HepG2 (cell line): ENCODE measurements around the gene ZFP92. TPM values are rescaled to one million over a fixed set of nuclear protein-coding genes. Genes with fewer than 3 reads are reported as not detected.

Experiments used
- ATAC-seq: fragments of 200-7000 bp; cut with Tn5 transposase; 3 replicates; pipeline ENCODE4 v1.9.1; 2020; ENCODE audit warnings: mild to moderate bottlenecking, moderate library complexity
- BruUV-seq: library from RNA; stranded (reverse); fragments of 400-500 nt; replicated peaks from 2 replicates; lab custom pipeline; 2021; lab: Mats Ljungman, UMichigan
- CTCF ChIA-PET: fragments of 300-600 bp; formaldehyde crosslinking; extraction: SDS; loops from one replicate; lab custom pipeline; 2021; ENCODE audit warnings: low total read pairs, inconsistent platforms, low intra/inter-chr PET ratio; lab: Yijun Ruan, JAX
- POLR2A ChIA-PET: fragments of 350-600 bp; sonication (Branson Sonifier 250); formaldehyde crosslinking; loops from one replicate; lab custom pipeline; 2020; ENCODE audit warnings: antibody characterized with exemption, inconsistent platforms; lab: Yijun Ruan, JAX
- DNase-seq: peaks from one replicate; pipeline ENCODE4 v3.0.0-alpha.2; 2015; ENCODE audit warnings: low spot score
- FAIRE-seq: peaks from 3 replicates; lab custom pipeline; 2011; peaks lifted over from hg19 to GRCh38; lab: Jason Lieb, UNC
- H2AFZ ChIP-seq: one replicate; pipeline ENCODE4 v1.6.1; 2011; ENCODE audit warnings: low read length, inconsistent platforms
- H3K27ac ChIP-seq: fragments of 300-600 bp; 3 replicates; pipeline ENCODE4 v1.8.0; 2011; ENCODE audit warnings: mixed run types, mild to moderate bottlenecking, mixed read lengths, low read length, inconsistent platforms; ENCODE audit not compliant: insufficient read depth; ENCODE audit errors: extremely low read length
- H3K27me3 ChIP-seq, 2 experiments: fragments of 200-600 bp in 1 of 2; 2 replicates in 1 of 2; 3 replicates in 1 of 2; pipeline versions ENCODE4 v1.6.0 to v1.8.0; 2011; ENCODE audit warnings: low read length in 2 of 2, mild to moderate bottlenecking in 2 of 2, moderate library complexity in 2 of 2, inconsistent platforms in 1 of 2; ENCODE audit not compliant: insufficient read depth in 2 of 2, control insufficient read depth in 1 of 2
- H3K36me3 ChIP-seq, 2 experiments: fragments of 200-600 bp in 1 of 2; replicated peaks in 1 of 2; 2 replicates in 1 of 2; 3 replicates in 1 of 2; pipeline versions ENCODE4 v1.5.1 to v1.8.0; 2011; ENCODE audit warnings: low read length in 2 of 2, inconsistent platforms in 1 of 2; ENCODE audit not compliant: insufficient read depth in 2 of 2, control insufficient read depth in 1 of 2
- H3K4me1 ChIP-seq: 2 replicates; pipeline ENCODE4 v1.5.1; 2012; ENCODE audit warnings: low read length, inconsistent platforms; ENCODE audit not compliant: insufficient read depth
- H3K4me2 ChIP-seq: 2 replicates; pipeline ENCODE4 v1.6.0; 2011; ENCODE audit warnings: low read depth, low read length, inconsistent platforms
- H3K4me3 ChIP-seq, 3 experiments: fragments of 200-600 bp in 1 of 3; sonication (generic), shearing (Covaris generic) in 1 of 3; replicated peaks in 1 of 3; 2 replicates each; pipeline ENCODE4 v1.5.1; 2011 to 2016; ENCODE audit warnings: low read length in 3 of 3, inconsistent platforms in 2 of 3, low read depth in 2 of 3, mild to moderate bottlenecking in 2 of 3, control low read depth in 1 of 3, mixed read lengths in 1 of 3; ENCODE audit not compliant: insufficient read depth in 1 of 3
- H3K79me2 ChIP-seq: one replicate; pipeline ENCODE4 v1.6.1; 2011; ENCODE audit warnings: low read length, inconsistent platforms; ENCODE audit not compliant: insufficient read depth
- H3K9ac ChIP-seq: 2 replicates; pipeline ENCODE4 v1.6.0; 2011; ENCODE audit warnings: mild to moderate bottlenecking, low read depth, low read length, inconsistent platforms; ENCODE audit not compliant: insufficient read depth
- H3K9me3 ChIP-seq: 2 replicates; pipeline ENCODE4 v1.5.1; 2012; ENCODE audit warnings: mild to moderate bottlenecking, low read length
- H4K20me1 ChIP-seq: 2 replicates; pipeline ENCODE4 v1.6.0; 2011; ENCODE audit warnings: inconsistent platforms, mild to moderate bottlenecking, low read length, moderate library complexity; ENCODE audit not compliant: insufficient read depth
- GTF3A ChIP-seq: sonication (generic); formaldehyde crosslinking; conservative IDR thresholded peaks from 2 replicates; pipeline ENCODE4 v1.4.0; 2020; ENCODE audit warnings: mild to moderate bottlenecking, missing genetic modification reagents
- NR2C2 ChIP-seq: sonication (generic); formaldehyde crosslinking; IDR thresholded peaks from 2 replicates; pipeline ENCODE4 v1.4.0; 2020; ENCODE audit warnings: missing genetic modification reagents, mild to moderate bottlenecking, moderate library complexity, borderline replicate concordance
- PRMT3 ChIP-seq: sonication (generic); formaldehyde crosslinking; IDR thresholded peaks from 2 replicates; pipeline ENCODE4 v1.8.1; 2022; ENCODE audit warnings: low read depth, mild to moderate bottlenecking, moderate library complexity, missing genetic modification reagents, borderline replicate concordance
- SRY ChIP-seq: sonication (generic); formaldehyde crosslinking; IDR thresholded peaks from 2 replicates; pipeline ENCODE4 v1.8.0; 2022; ENCODE audit warnings: mild to moderate bottlenecking, missing genetic modification reagents
- ZNF136 ChIP-seq: sonication (generic); formaldehyde crosslinking; IDR thresholded peaks from 2 replicates; pipeline ENCODE4 v1.8.1; 2022; ENCODE audit warnings: low read depth, mild to moderate bottlenecking, moderate library complexity, missing genetic modification reagents
- ZNF20 ChIP-seq: sonication (generic); formaldehyde crosslinking; IDR thresholded peaks from 2 replicates; pipeline ENCODE4 v1.4.0; 2020; ENCODE audit warnings: mild to moderate bottlenecking, moderate library complexity, missing genetic modification reagents
- ZNF281 ChIP-seq: sonication (generic); formaldehyde crosslinking; IDR thresholded peaks from 2 replicates; pipeline ENCODE4 v1.4.0; 2020; ENCODE audit warnings: missing genetic modification reagents, borderline replicate concordance
- ZNF34 ChIP-seq: sonication (generic); formaldehyde crosslinking; IDR thresholded peaks from 2 replicates; pipeline ENCODE4 v1.4.0; 2020; ENCODE audit warnings: mild to moderate bottlenecking, missing genetic modification reagents, borderline replicate concordance
- ZNF512B ChIP-seq: sonication (generic); formaldehyde crosslinking; IDR thresholded peaks from 2 replicates; pipeline ENCODE4 v1.5.1; 2020; ENCODE audit warnings: missing genetic modification reagents, mild to moderate bottlenecking, borderline replicate concordance
- ZNF850 ChIP-seq: sonication (generic); formaldehyde crosslinking; conservative IDR thresholded peaks from 2 replicates; pipeline ENCODE4 v1.9.0; 2021; ENCODE audit warnings: mild to moderate bottlenecking, missing genetic modification reagents
- ZZZ3 ChIP-seq: sonication (generic); formaldehyde crosslinking; IDR thresholded peaks from 2 replicates; pipeline ENCODE4 v1.4.0; 2020; ENCODE audit warnings: missing genetic modification reagents, mild to moderate bottlenecking, borderline replicate concordance
- WGBS: methylation state at CpG from one replicate; pipeline ENCODE4 v1.1.6; 2017; ENCODE audit warnings: low lambda C conversion rate; 5-methylcytosine and 5-hydroxymethylcytosine counted together
- in situ Hi-C: cut with HindIII; loops from 2 replicates; pipeline ENCODE4 v1.10.0; 2017; ENCODE audit warnings: low pct_unique_long_range_greater_than_20kb; ENCODE audit not compliant: extremely low pct_ligation_motif_present
- intact Hi-C: fragments of 100-400 bp; cut with micrococcal nuclease; formaldehyde crosslinking; loops from one replicate; pipeline ENCODE4 v1.10.0; 2022; ENCODE audit not compliant: unreplicated experiment
- polyA plus RNA-seq, 8 experiments: library from polyadenylated mRNA; depleted of rRNA in 3 of 8; stranded (reverse) in 7 of 8; unstranded in 1 of 8; fragments of >200 nt; fragmentation: Illumina TruSeq in 4 of 8; extraction: Trizol in 4 of 8; gene quantifications; 2 replicates each; pipeline versions ENCODE4 v1.2.1 to v1.2.3, GENCODE V29; 2011 to 2016; ENCODE audit warnings: low read depth in 4 of 8, missing spikeins in 1 of 8, mixed read lengths in 1 of 8; ENCODE audit not compliant: insufficient read depth in 1 of 8
- total RNA-seq, 5 experiments: library from RNA; depleted of rRNA; stranded (reverse); fragments of >200 nt; fragmentation: Illumina TruSeq; extraction: Trizol; gene quantifications; 2 replicates each; pipeline ENCODE4 v1.2.3, GENCODE V29; 2016; ENCODE audit warnings: low read depth in 1 of 5

ZFP92 gene
- total and polyA plus RNA-seq, 2 of the 13 experiments (the other 11 are each of a cell fraction or from before 2014, with no cell fraction given), result 0.02 TPM; not detected in 1

DNA sequence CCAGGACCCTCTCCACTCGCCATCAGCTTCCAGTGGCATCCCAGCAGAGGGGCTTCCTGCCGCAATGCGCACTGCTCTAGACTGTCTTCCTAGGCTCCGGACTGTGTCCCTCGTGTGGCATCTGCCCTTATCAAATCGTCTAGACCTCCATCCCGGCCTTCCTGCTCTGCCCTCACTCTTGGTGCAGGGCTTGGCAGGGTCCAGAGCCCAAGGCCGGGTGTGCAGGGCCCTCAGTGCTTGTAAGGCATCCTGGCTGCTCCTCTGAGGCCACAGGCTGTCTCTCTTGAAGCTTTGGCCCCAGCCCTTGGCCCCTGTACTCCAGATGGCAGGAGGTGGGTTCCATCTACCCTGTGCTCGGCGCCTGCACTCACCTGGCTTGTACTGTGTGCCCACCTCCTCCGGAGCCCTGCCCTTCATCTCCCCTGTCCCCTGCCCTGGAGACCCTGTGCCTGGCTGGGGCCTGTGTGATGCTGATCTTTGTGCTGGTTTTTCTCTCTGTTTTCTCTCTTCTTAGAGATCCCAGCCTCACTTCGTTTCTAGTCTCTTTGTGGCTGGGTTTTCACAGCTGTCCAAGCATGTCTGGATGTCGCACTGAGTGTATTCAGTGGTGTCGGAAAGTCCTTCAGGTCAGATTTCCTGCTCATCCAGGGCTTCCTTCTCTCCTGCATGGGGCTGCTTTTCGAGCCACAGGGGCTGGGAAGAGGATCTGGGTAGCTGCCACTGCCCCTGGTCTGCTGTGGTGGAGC is 38.3 kb downstream of the ZFP92 start (continued):
- TF ChIP-seq ZNF512B (CRISPR knock-in tag) (no peak), ZNF34 (no peak), SRY (CRISPR knock-in tag) (no peak), NR2C2 (CRISPR knock-in tag) (no peak), PRMT3 (CRISPR knock-in tag) (no peak), ZZZ3 (CRISPR knock-in tag) (no peak)

DNA sequence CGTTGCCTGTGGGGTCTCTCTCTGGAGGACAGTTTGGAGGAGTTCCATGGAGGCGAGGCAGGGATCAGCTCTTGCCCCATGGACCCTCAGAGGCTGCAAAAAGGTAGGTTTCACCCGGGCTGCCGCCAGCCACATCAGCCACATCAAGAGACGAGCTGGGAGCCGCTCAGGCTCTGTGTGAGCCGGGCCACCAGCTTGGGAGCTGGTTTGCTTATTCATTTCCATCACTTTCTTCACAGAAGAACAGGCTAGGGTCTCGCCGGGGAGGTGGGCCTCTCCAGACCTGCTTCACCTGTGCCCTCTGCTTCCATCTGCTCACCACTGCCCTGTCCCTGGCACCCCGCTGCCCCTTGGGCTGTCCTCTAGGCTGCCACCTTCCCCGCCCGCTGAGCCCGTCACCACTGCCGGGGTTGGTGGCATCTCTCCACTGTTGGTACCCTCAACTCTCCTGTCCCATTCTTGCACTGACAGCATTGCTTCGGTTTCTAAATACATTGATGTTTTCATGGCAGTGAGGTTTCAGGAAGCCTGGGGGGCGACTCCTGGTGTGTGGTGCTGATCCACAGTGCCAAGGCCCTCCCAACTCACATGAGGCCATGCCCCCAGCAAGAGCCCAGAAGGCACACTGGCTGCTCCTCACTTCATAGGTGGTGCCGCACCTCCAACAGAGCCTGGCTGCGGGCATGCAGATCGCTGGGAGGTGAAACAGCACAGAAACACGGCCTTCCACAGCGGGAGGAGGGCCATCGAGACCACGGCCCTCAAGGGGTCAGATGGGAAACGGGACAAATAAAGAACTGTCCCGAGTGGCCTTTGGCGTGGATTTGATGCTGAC is 39.1 kb downstream of the ZFP92 start:
- Histone ChIP-seq H3K79me2 (no peaks in the 10 kb centered on the region), H3K9me3 (no peaks in the 10 kb centered on the region), H3K4me1 (no peaks in the 10 kb centered on the region), H3K36me3 (no peaks in the 10 kb centered on the region; a peak in 1 of 5 replicates), H3K4me2 (no peak overlapping the region), H3K9ac (no peak overlapping the region), H2AFZ (no peak overlapping the region), H3K27me3 (no peaks in the 10 kb centered on the region), H4K20me1 (no peaks in the 10 kb centered on the region), H3K27ac (no peak overlapping the region), H3K4me3 (no peak overlapping the region)
- ATAC-seq (no peak), DNase-seq (no peak), FAIRE-seq (no peak)
- 94% methylated on average over 6 of the region's 26 CpGs for WGBS
- in situ Hi-C loops (loop anchor here (10.0 kb wide), 1 partner anchor 54 kb away; no protein-coding TSS in a partner anchor), intact Hi-C loops (no loop called here)
- CTCF ChIA-PET, result no interaction called here
- BruUV-seq, result no TSS peak
- POLR2A ChIA-PET, result no interaction called here
- no peak for TF ChIP-seq ZNF136
- TF ChIP-seq ZNF281 (CRISPR knock-in tag), result no peak
- no peak for TF ChIP-seq ZNF20 (CRISPR knock-in tag)
- TF ChIP-seq ZNF850 (CRISPR knock-in tag), result no peak
- no peak for TF ChIP-seq GTF3A (CRISPR knock-in tag)
